Fibroblast of peridontal ligament (primary cell): ENCODE measurements around the gene HARS2.
A peak's percentile ranks its signal among the peaks of the same experiment; 100 is the strongest.
"Not testable (repeated sequence)": the region's sequence is repeated elsewhere in the genome, so short reads cannot be mapped to it uniquely, and the experiment has no call there.

Experiments used
- DNase-seq: peaks from one replicate; pipeline ENCODE4 v3.0.0-alpha.2; 2010; ENCODE audit errors: extremely low read depth

HARS2 gene

GRCh38 chr5:140690941-140691924 lies at the start of gene HARS2, which contains the start of gene HARS1:
Gene HARS2, plus strand, starts transcription at chr5:140691455. Its CDS starts 194 bp downstream, at chr5:140691649.
Gene HARS1, minus strand, starts transcription at chr5:140691370. Its CDS starts 66 bp downstream, at chr5:140691304.
- DNase-seq, result peak; percentile 94

GRCh38 chr5:140641716-140642115 lies 49.5 kb upstream of the HARS2 start:
- no peak for DNase-seq

GRCh38 chr5:140642718-140643117 lies 48.5 kb upstream of the HARS2 start:
- DNase-seq, result peak; percentile 94

GRCh38 chr5:140647042-140647419 lies 44.2 kb upstream of the HARS2 start:
- DNase-seq, result peak; percentile 16

- DNase-seq, result no peak
These were observed 32.4 kb upstream of the HARS2 start for GRCh38 chr5:140658870-140659269.

GRCh38 chr5:140660371-140660770 lies 30.9 kb upstream of the HARS2 start:
- not testable (repeated sequence) for DNase-seq

GRCh38 chr5:140664030-140664358 lies 27.3 kb upstream of the HARS2 start:
- no peak for DNase-seq

- peak; percentile 83 for DNase-seq
These were observed 26.7 kb upstream of the HARS2 start, which contains the start of gene WDR55 for GRCh38 chr5:140664359-140665119. Gene WDR55, plus strand, starts transcription at chr5:140664904. Its CDS starts 9 bp downstream, at chr5:140664913.

- DNase-seq, result not testable (repeated sequence)
These were observed 20.2 kb upstream of the HARS2 start for GRCh38 chr5:140671035-140671434.

GRCh38 chr5:140671472-140672125 lies 19.7 kb upstream of the HARS2 start:
- no peak for DNase-seq

- DNase-seq, result no peak
These were observed 18.6 kb upstream of the HARS2 start for GRCh38 chr5:140672455-140673186.

- DNase-seq, result no peak
These were observed 17.9 kb upstream of the HARS2 start, which contains the start of gene DND1 for GRCh38 chr5:140673187-140673976. Gene DND1, minus strand, starts transcription at chr5:140673576. Its CDS starts 34 bp downstream, at chr5:140673542.

GRCh38 chr5:140674211-140674610 lies 17.0 kb upstream of the HARS2 start:
- DNase-seq, result no peak

- DNase-seq, result no peak
These were observed 16.6 kb upstream of the HARS2 start for GRCh38 chr5:140674629-140675028.

- no peak for DNase-seq
These were observed 13.3 kb upstream of the HARS2 start for GRCh38 chr5:140677947-140678346.

GRCh38 chr5:140678993-140679392 lies 12.3 kb upstream of the HARS2 start:
- DNase-seq, result no peak

- no peak for DNase-seq
These were observed 801 bp upstream of the HARS2 start for GRCh38 chr5:140690376-140690932.

GRCh38 chr5:140694276-140694675 lies 3.0 kb downstream of the HARS2 start:
- DNase-seq, result no peak

- no peak for DNase-seq
These were observed 5.7 kb downstream of the HARS2 start for GRCh38 chr5:140696891-140697492.
